Measurements from ENCODE around the gene ROBO1.

- TF ChIP-seq CTCF (IDR thresholded peaks at IDR 0.05) (no peak), POLR2A (IDR thresholded peaks at IDR 0.05) (no peak)
These were observed 1042.0 kb downstream of the ROBO1 start for GRCh38 chr3:78725703-78726246.

Measured in right lobe of liver (tissue), 4 donors.